Measurements from ENCODE around the gene NPB. TPM values are rescaled to one million over a fixed set of nuclear protein-coding genes. Genes with fewer than 3 reads are reported as not detected.

NPB gene
- total RNA-seq, 2 experiments from 2014 or later: 0.20 TPM; not detected in 1

- H3K27ac ChIP-seq (ENCODE audit: low read depth in 1 of 2, low read length in 2 of 2): peak within 1 kb of the TSS; percentile 93 to 95
- ChIA-PET POLR2A (interaction anchor here (0.7 to 2.5 kb wide), 10 partner anchors 10 to 345 kb away, joined by 3 to 63 read pairs (median 5); partner anchors contain the start of genes ARHGDIA, ARL16, DCXR and HGS), CTCF (interaction anchor here (1.2 kb wide), 1 partner anchor 10 kb away, joined by 3 read pairs; no protein-coding TSS in a partner anchor)
- Mint-ChIP-seq H3K4me1 (ENCODE audit: low read depth) (peaks cover 29% of the 10 kb centered on the region), H3K9me3 (no peaks in the 10 kb centered on the region), H3K4me3 (peak within 1 kb of the TSS; percentile 94), H3K27ac (peak within 1 kb of the TSS; percentile 96), H3K36me3 (ENCODE audit: low read depth) (peaks cover 27% of the 10 kb centered on the region), H3K27me3 (no peaks in the 10 kb centered on the region)
- peak within 1 kb of the TSS; percentile 78 for H3K4me3 ChIP-seq (ENCODE audit: low read length)
- peaks cover 49% of the 10 kb centered on the region for H3K36me3 ChIP-seq (ENCODE audit: insufficient read depth, low read length)
- intact Hi-C loops (cut with DNase I, micrococcal nuclease): loop anchor here (1.0 to 10.0 kb wide), 7 partner anchors 11 to 345 kb away; partner anchors contain the start of genes ARL16 (in 2 of the 2), HGS (in 2 of the 2), MCRIP1 (in 2 of the 2) and ACTG1 (in 1 of the 2)
- TF ChIP-seq, protein P1, sequence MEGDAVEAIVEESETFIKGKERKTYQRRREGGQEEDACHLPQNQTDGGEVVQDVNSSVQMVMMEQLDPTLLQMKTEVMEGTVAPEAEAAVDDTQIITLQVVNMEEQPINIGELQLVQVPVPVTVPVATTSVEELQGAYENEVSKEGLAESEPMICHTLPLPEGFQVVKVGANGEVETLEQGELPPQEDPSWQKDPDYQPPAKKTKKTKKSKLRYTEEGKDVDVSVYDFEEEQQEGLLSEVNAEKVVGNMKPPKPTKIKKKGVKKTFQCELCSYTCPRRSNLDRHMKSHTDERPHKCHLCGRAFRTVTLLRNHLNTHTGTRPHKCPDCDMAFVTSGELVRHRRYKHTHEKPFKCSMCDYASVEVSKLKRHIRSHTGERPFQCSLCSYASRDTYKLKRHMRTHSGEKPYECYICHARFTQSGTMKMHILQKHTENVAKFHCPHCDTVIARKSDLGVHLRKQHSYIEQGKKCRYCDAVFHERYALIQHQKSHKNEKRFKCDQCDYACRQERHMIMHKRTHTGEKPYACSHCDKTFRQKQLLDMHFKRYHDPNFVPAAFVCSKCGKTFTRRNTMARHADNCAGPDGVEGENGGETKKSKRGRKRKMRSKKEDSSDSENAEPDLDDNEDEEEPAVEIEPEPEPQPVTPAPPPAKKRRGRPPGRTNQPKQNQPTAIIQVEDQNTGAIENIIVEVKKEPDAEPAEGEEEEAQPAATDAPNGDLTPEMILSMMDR (IDR thresholded peaks at IDR 0.05): no peak
- DNase-seq (peak in 2 of 14 experiments; percentile 32 to 35), ATAC-seq (ENCODE audit: poor library complexity) (peak; percentile 12)
- peaks cover 57% of the 10 kb centered on the region for H3K4me1 ChIP-seq (ENCODE audit: insufficient read depth, low read length)
- H3K9me3 ChIP-seq (ENCODE audit: control insufficient read depth in 1 of 2, insufficient read depth in 1 of 2, low read length in 2 of 2): no peaks in the 10 kb centered on the region
- H3K27me3 ChIP-seq (ENCODE audit: control insufficient read depth in 1 of 2, insufficient read depth in 2 of 2, low read length in 2 of 2): no peaks in the 10 kb centered on the region
Observed at GRCh38 chr17:81859906-81860755, 41.9 kb upstream of the NPB start, which contains the start of gene P4HB. Gene P4HB, minus strand, starts transcription at chr17:81860535. Its CDS starts 64 bp downstream, at chr17:81860471.

- Histone ChIP-seq H3K4me1 (ENCODE audit: insufficient read depth, low read length) (peaks cover 60% of the 10 kb centered on the region), H3K36me3 (ENCODE audit: insufficient read depth, low read length) (peaks cover 41% of the 10 kb centered on the region), H3K4me3 (ENCODE audit: low read length) (peak overlapping the region; percentile 63), H3K27ac (ENCODE audit: low read depth in 1 of 2, low read length in 2 of 2) (peak overlapping the region; percentile 93 to 95), H3K27me3 (ENCODE audit: control insufficient read depth in 1 of 2, insufficient read depth in 2 of 2, low read length in 2 of 2) (no peaks in the 10 kb centered on the region), H3K9me3 (ENCODE audit: control insufficient read depth in 1 of 2, insufficient read depth in 1 of 2, low read length in 2 of 2) (no peaks in the 10 kb centered on the region)
- peak; percentile 86 for ATAC-seq (ENCODE audit: poor library complexity)
- Mint-ChIP-seq H3K36me3 (ENCODE audit: low read depth) (peaks cover 19% of the 10 kb centered on the region), H3K9me3 (no peaks in the 10 kb centered on the region), H3K27ac (peak overlapping the region; percentile 96), H3K4me3 (peak overlapping the region; percentile 94), H3K4me1 (ENCODE audit: low read depth) (peaks cover 29% of the 10 kb centered on the region), H3K27me3 (no peaks in the 10 kb centered on the region)
- TF ChIP-seq, protein P1 (IDR thresholded peaks at IDR 0.05): no peak
- POLR2A ChIA-PET: interaction anchor here (0.6 to 2.5 kb wide), 12 partner anchors 10 to 349 kb away, joined by 3 to 63 read pairs (median 4); partner anchors contain the start of genes ARHGDIA, ARL16, CCDC137 and DCXR
- CTCF ChIA-PET: interaction anchor here (1.2 kb wide), 1 partner anchor 9 kb away, joined by 3 read pairs; no protein-coding TSS in a partner anchor
- DNase-seq: peak; percentile 98 to 100 (median 99)
- intact Hi-C loops (cut with DNase I, micrococcal nuclease): loop anchor here (1.0 to 10.0 kb wide), 8 partner anchors 10 to 346 kb away; partner anchors contain the start of genes ARHGDIA (in 2 of the 2), MCRIP1 (in 2 of the 2), ACTG1 (in 1 of the 2) and ARL16 (in 1 of the 2)
Observed at GRCh38 chr17:81860756-81861568, 41.1 kb upstream of the NPB start.
